BJ (cell line): ENCODE measurements around the gene ALAD. TPM values are rescaled to one million over a fixed set of nuclear protein-coding genes. Genes with fewer than 3 reads are reported as not detected.

Experiments
- CTCF ChIA-PET: fragments of 350-600 bp; formaldehyde crosslinking; extraction: SDS; loops from one replicate; lab custom pipeline; 2021; ENCODE audit warnings: antibody characterized with exemption, inconsistent platforms; lab: Yijun Ruan, JAX
- POLR2A ChIA-PET: fragments of 300-600 bp; sonication (Branson Sonifier 250); formaldehyde crosslinking; extraction: SDS; loops from one replicate; lab custom pipeline; 2021; ENCODE audit warnings: antibody characterized with exemption; lab: Charles Lee
- DNase-seq: peaks from one replicate; pipeline ENCODE4 v3.0.0-alpha.2; 2011; ENCODE audit warnings: low read depth
- H3K27me3 ChIP-seq: 2 replicates; pipeline ENCODE4 v1.6.0; 2011; ENCODE audit warnings: low read length; ENCODE audit not compliant: control insufficient read depth, insufficient read depth
- H3K36me3 ChIP-seq: 2 replicates; pipeline ENCODE4 v1.5.1; 2011; ENCODE audit warnings: low read length; ENCODE audit not compliant: control insufficient read depth, insufficient read depth
- H3K4me3 ChIP-seq: 2 replicates; pipeline ENCODE4 v1.5.1; 2011; ENCODE audit warnings: low read depth, mild to moderate bottlenecking, control low read depth, low read length
- polyA plus RNA-seq: library from polyadenylated mRNA; depleted of rRNA; stranded (reverse); fragments of >200 nt; gene quantifications from 2 replicates; pipeline ENCODE4 v1.2.3, GENCODE V29; 2011
- TF ChIP-seq, protein P1 (sequence below): IDR thresholded peaks from 2 replicates; pipeline ENCODE4 v1.5.1; 2011; ENCODE audit warnings: low read depth, mild to moderate bottlenecking, control low read depth, inconsistent platforms, low read length, moderate library complexity; ENCODE audit not compliant: insufficient read depth

ALAD gene
- polyA plus RNA-seq, 1 experiment = 9.5 TPM

DNA sequence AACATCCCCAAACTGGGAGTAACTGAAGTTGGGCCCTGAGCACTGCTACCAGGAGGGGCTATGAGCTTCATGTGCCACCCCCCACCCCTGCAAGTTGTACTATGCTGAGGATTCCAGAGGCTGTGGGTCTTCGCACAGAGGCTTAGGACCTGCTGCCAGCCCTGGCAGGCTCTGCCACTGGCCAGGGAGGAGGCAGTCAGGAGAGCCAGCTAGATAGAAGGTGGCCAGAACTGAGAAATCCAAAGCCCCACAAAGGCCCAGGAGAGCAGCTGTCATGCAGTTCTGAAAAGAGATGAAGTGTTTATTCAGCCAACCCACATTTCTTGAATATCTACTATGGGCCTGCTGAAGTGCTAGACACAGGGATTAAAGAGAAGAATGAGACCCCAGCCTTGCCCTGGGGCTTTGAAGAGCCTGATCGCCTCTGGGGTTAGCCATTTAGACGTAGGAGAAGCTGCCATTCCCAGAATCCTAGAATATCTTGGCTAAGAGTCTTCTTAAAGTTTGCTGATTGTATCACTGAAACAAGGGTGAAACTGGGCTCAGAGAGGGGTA is 1.4 kb downstream of the ALAD start:
- no peak for DNase-seq
- no peak overlapping the region for H3K4me3 ChIP-seq
- TF ChIP-seq, protein P1, sequence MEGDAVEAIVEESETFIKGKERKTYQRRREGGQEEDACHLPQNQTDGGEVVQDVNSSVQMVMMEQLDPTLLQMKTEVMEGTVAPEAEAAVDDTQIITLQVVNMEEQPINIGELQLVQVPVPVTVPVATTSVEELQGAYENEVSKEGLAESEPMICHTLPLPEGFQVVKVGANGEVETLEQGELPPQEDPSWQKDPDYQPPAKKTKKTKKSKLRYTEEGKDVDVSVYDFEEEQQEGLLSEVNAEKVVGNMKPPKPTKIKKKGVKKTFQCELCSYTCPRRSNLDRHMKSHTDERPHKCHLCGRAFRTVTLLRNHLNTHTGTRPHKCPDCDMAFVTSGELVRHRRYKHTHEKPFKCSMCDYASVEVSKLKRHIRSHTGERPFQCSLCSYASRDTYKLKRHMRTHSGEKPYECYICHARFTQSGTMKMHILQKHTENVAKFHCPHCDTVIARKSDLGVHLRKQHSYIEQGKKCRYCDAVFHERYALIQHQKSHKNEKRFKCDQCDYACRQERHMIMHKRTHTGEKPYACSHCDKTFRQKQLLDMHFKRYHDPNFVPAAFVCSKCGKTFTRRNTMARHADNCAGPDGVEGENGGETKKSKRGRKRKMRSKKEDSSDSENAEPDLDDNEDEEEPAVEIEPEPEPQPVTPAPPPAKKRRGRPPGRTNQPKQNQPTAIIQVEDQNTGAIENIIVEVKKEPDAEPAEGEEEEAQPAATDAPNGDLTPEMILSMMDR = no peak
- H3K36me3 ChIP-seq = no peaks in the 10 kb centered on the region
- CTCF ChIA-PET = interaction anchor here (2.3 to 10.2 kb wide), 5 partner anchors 9 to 259 kb away, joined by 7 to 74 read pairs (median 20); partner anchors contain the start of genes C9orf43 and POLE3
- H3K27me3 ChIP-seq = no peaks in the 10 kb centered on the region
- POLR2A ChIA-PET = no interaction called here

DNA sequence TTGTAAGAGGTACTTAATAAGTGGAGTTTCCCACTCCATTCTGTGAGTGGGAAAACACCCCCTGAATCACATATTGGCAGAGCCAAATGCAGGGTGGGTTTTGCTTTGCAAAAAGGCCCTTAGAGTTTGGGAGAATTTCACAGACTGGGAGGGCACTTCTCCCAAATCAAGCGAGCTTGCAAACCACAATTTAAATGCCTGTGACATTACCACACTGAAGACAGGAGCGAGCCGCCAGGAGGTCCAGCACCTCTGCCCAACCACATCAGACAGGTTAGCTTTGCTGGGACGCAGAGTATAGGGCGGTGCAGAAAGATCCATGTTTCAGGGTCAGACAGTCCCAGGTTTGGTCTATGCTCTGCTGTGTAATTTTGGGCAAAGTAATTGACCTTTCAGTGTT is 2.3 kb downstream of the ALAD start:
- ChIA-PET POLR2A (no interaction called here), CTCF (interaction anchor here (1.0 to 10.2 kb wide), 7 partner anchors 10 to 256 kb away, joined by 3 to 74 read pairs (median 4); partner anchors contain the start of genes C9orf43 and POLE3)
- no peak overlapping the region for H3K4me3 ChIP-seq
- H3K27me3 ChIP-seq = no peaks in the 10 kb centered on the region
- no peaks in the 10 kb centered on the region for H3K36me3 ChIP-seq
- TF ChIP-seq, protein P1 = no peak
- DNase-seq = no peak

DNA sequence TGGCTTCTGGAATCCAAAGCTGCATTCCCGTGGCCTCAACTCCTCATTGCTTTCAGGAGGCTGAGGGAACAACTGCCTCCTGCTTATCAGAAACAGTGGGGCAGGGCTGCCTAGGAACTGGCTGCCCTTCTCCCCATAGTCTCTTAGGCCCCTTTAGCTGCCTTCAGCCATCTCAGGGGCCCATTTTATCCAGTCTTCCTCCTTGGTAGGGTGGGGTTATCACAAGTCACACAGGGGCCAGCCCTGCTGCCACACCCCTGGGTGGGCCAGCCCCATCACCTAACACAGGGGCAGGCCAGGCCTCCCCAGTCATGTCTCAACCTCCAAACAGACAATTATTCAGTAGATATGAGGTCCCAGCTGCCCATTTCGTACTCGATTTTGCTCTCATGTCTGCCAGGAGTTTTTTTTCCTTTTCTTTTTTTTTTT is 3.9 kb downstream of the ALAD start:
- DNase-seq = no peak
- H3K4me3 ChIP-seq = no peak overlapping the region
- peaks cover 2% of the 10 kb centered on the region for H3K36me3 ChIP-seq
- TF ChIP-seq, protein P1 = no peak
- POLR2A ChIA-PET = no interaction called here
- H3K27me3 ChIP-seq = no peaks in the 10 kb centered on the region
- CTCF ChIA-PET = no interaction called here

DNA sequence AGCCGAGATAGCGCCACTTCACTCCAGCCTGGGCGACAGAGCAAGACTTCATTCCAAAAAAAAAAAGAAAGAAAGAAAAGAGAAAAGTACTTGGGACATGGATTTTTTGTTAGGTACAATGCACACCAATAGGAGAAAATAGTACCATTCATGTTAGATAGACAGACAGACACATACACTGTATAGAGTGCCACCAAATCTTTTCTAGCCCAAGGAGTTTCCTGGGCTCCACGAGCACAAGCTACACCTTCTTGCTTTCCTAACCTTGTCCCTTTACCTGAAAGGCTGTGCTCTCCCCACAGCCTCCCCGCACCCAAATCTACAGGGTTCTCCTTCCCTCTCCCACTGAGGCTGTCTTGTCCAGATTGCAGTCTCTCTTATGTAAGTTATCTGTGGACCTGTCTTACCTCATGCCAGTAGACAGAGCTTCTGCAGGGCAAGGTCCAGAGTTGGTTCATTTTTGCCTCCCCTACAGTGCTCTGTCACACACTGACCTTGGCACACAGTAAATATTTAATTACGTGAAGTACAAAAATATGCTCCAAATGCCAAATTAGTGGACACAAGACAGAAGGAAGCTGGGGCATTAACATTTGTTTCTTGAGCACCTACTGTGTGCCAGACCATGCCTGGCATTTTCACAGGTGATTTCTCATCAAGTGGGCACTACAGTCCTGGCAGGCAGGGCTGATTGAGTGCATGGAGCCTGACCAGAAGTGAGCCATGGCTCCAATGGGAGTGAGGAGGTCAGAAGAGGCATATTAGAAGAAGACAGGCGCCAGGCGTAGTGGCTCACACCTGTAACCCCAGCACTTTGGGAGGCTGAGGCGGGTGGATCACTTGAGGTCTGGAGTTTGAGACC is 5.9 kb downstream of the ALAD start:
- POLR2A ChIA-PET = no interaction called here
- Histone ChIP-seq H3K4me3 (no peak overlapping the region), H3K36me3 (peaks cover 10% of the 10 kb centered on the region), H3K27me3 (no peaks in the 10 kb centered on the region)
- TF ChIP-seq, protein P1 = no peak
- no peak for DNase-seq
- CTCF ChIA-PET = interaction anchor here (0.6 to 1.5 kb wide), 3 partner anchors 60 to 139 kb away, joined by 3 read pairs; no protein-coding TSS in a partner anchor

DNA sequence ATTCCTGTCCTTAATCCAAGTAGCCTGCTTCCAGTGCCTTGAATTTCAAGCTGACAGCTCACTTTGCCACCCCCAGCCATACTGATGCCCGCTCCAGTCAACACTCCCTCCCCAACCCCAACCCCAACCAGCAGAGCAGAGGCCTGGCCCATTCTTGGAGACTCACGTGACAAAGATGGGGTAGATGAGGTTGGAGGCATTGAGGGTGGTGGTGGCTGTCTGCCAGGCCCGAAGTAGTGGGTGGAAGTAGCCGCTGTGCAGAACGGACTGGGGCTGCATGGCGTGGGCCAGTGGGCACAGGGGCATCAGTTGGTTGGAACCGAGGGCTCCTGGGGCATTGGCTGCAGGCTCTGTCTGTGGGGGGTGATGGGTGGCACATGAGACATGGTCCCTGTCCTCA is 7.8 kb downstream of the ALAD start:
- ChIA-PET POLR2A (no interaction called here), CTCF (interaction anchor here (1.2 kb wide), 1 partner anchor 83 kb away, joined by 3 read pairs; no protein-coding TSS in a partner anchor)
- no peak for DNase-seq

More for the DNA sequence above, 7.8 kb downstream of the ALAD start:
- Histone ChIP-seq H3K36me3 (peaks cover 21% of the 10 kb centered on the region), H3K27me3 (no peaks in the 10 kb centered on the region), H3K4me3 (no peak overlapping the region)
- TF ChIP-seq, protein P1 = no peak
